HepG2 (cell line): Measurements from ENCODE around the gene MED15. TPM values are rescaled to one million over a fixed set of nuclear protein-coding genes. Genes with fewer than 3 reads are reported as not detected.

Source experiments
- ATAC-seq: fragments of 200-7000 bp; cut with Tn5 transposase; 3 replicates; pipeline ENCODE4 v1.9.1; 2020; ENCODE audit warnings: mild to moderate bottlenecking, moderate library complexity
- BruUV-seq: library from RNA; stranded (reverse); fragments of 400-500 nt; replicated peaks from 2 replicates; lab custom pipeline; 2021; lab: Mats Ljungman, UMichigan
- CTCF ChIA-PET: fragments of 300-600 bp; formaldehyde crosslinking; extraction: SDS; loops from one replicate; lab custom pipeline; 2021; ENCODE audit warnings: low total read pairs, inconsistent platforms, low intra/inter-chr PET ratio; lab: Yijun Ruan, JAX
- POLR2A ChIA-PET: fragments of 350-600 bp; sonication (Branson Sonifier 250); formaldehyde crosslinking; loops from one replicate; lab custom pipeline; 2020; ENCODE audit warnings: antibody characterized with exemption, inconsistent platforms; lab: Yijun Ruan, JAX
- DNase-seq: peaks from one replicate; pipeline ENCODE4 v3.0.0-alpha.2; 2015; ENCODE audit warnings: low spot score
- FAIRE-seq: peaks from 3 replicates; lab custom pipeline; 2011; peaks lifted over from hg19 to GRCh38; lab: Jason Lieb, UNC
- H2AFZ ChIP-seq: one replicate; pipeline ENCODE4 v1.6.1; 2011; ENCODE audit warnings: low read length, inconsistent platforms
- H3K27ac ChIP-seq: fragments of 300-600 bp; 3 replicates; pipeline ENCODE4 v1.8.0; 2011; ENCODE audit warnings: mixed run types, mild to moderate bottlenecking, mixed read lengths, low read length, inconsistent platforms; ENCODE audit not compliant: insufficient read depth; ENCODE audit errors: extremely low read length
- H3K27me3 ChIP-seq, 2 experiments: fragments of 200-600 bp in 1 of 2; 2 replicates in 1 of 2; 3 replicates in 1 of 2; pipeline versions ENCODE4 v1.6.0 to v1.8.0; 2011; ENCODE audit warnings: low read length in 2 of 2, mild to moderate bottlenecking in 2 of 2, moderate library complexity in 2 of 2, inconsistent platforms in 1 of 2; ENCODE audit not compliant: insufficient read depth in 2 of 2, control insufficient read depth in 1 of 2
- H3K36me3 ChIP-seq, 2 experiments: fragments of 200-600 bp in 1 of 2; replicated peaks in 1 of 2; 2 replicates in 1 of 2; 3 replicates in 1 of 2; pipeline versions ENCODE4 v1.5.1 to v1.8.0; 2011; ENCODE audit warnings: low read length in 2 of 2, inconsistent platforms in 1 of 2; ENCODE audit not compliant: insufficient read depth in 2 of 2, control insufficient read depth in 1 of 2
- H3K4me1 ChIP-seq: 2 replicates; pipeline ENCODE4 v1.5.1; 2012; ENCODE audit warnings: low read length, inconsistent platforms; ENCODE audit not compliant: insufficient read depth
- H3K4me2 ChIP-seq: 2 replicates; pipeline ENCODE4 v1.6.0; 2011; ENCODE audit warnings: low read depth, low read length, inconsistent platforms
- H3K4me3 ChIP-seq, 3 experiments: fragments of 200-600 bp in 1 of 3; sonication (generic), shearing (Covaris generic) in 1 of 3; replicated peaks in 1 of 3; 2 replicates each; pipeline ENCODE4 v1.5.1; 2011 to 2016; ENCODE audit warnings: low read length in 3 of 3, inconsistent platforms in 2 of 3, low read depth in 2 of 3, mild to moderate bottlenecking in 2 of 3, control low read depth in 1 of 3, mixed read lengths in 1 of 3; ENCODE audit not compliant: insufficient read depth in 1 of 3
- H3K79me2 ChIP-seq: one replicate; pipeline ENCODE4 v1.6.1; 2011; ENCODE audit warnings: low read length, inconsistent platforms; ENCODE audit not compliant: insufficient read depth
- H3K9ac ChIP-seq: 2 replicates; pipeline ENCODE4 v1.6.0; 2011; ENCODE audit warnings: mild to moderate bottlenecking, low read depth, low read length, inconsistent platforms; ENCODE audit not compliant: insufficient read depth
- H3K9me3 ChIP-seq: 2 replicates; pipeline ENCODE4 v1.5.1; 2012; ENCODE audit warnings: mild to moderate bottlenecking, low read length
- H4K20me1 ChIP-seq: 2 replicates; pipeline ENCODE4 v1.6.0; 2011; ENCODE audit warnings: inconsistent platforms, mild to moderate bottlenecking, low read length, moderate library complexity; ENCODE audit not compliant: insufficient read depth
- CREB1 ChIP-seq, 2 experiments: fragments of 450-650 bp in 1 of 2; IDR thresholded peaks; 2 replicates each; pipeline ENCODE4 v1.6.1; 2016 to 2017; ENCODE audit warnings: control low read depth in 1 of 2, mild to moderate bottlenecking in 1 of 2, missing compliant biosample characterization in 1 of 2, missing genetic modification characterization in 1 of 2
- CTCF ChIP-seq: sonication (generic); formaldehyde crosslinking; IDR thresholded peaks from 2 replicates; pipeline ENCODE4 v1.5.0; 2020; ENCODE audit warnings: mild to moderate bottlenecking, missing genetic modification reagents, moderate library complexity
- JARID2 ChIP-seq: sonication (generic); formaldehyde crosslinking; IDR thresholded peaks from 2 replicates; pipeline ENCODE4 v1.8.1; 2023; ENCODE audit warnings: missing genetic modification reagents, inconsistent platforms; ENCODE audit not compliant: insufficient replicate concordance
- SMC3 ChIP-seq: IDR thresholded peaks from 2 replicates; pipeline ENCODE4 v1.6.1; 2011; ENCODE audit warnings: low read length, improper control_type of control experiment
- SSRP1 ChIP-seq: IDR thresholded peaks from 2 replicates; pipeline ENCODE4 v1.6.1; 2016; ENCODE audit warnings: control low read depth
- STAG1 ChIP-seq: sonication (generic); formaldehyde crosslinking; IDR thresholded peaks from 2 replicates; pipeline ENCODE4 v1.4.0; 2020; ENCODE audit warnings: missing genetic modification reagents
- XRCC5 ChIP-seq: fragments of 200-400 bp; formaldehyde crosslinking; optimal IDR thresholded peaks from 2 replicates; pipeline ENCODE3; 2017; ENCODE audit warnings: mild to moderate bottlenecking, low read length
- ZNF567 ChIP-seq: sonication (generic); formaldehyde crosslinking; IDR thresholded peaks from 2 replicates; pipeline ENCODE4 v1.8.1; 2023; ENCODE audit warnings: mild to moderate bottlenecking, missing genetic modification reagents, borderline replicate concordance
- ZNF644 ChIP-seq: IDR thresholded peaks from 2 replicates; pipeline ENCODE4 v1.6.1; 2016; ENCODE audit warnings: low read depth
- ZNF687 ChIP-seq: sonication (generic); formaldehyde crosslinking; IDR thresholded peaks from 2 replicates; pipeline ENCODE4 v1.5.1; 2020; ENCODE audit warnings: mild to moderate bottlenecking, missing genetic modification reagents, moderate library complexity
- WGBS: methylation state at CpG from one replicate; pipeline ENCODE4 v1.1.6; 2017; ENCODE audit warnings: low lambda C conversion rate; 5-methylcytosine and 5-hydroxymethylcytosine counted together
- in situ Hi-C: cut with HindIII; loops from 2 replicates; pipeline ENCODE4 v1.10.0; 2017; ENCODE audit warnings: low pct_unique_long_range_greater_than_20kb; ENCODE audit not compliant: extremely low pct_ligation_motif_present
- intact Hi-C: fragments of 100-400 bp; cut with micrococcal nuclease; formaldehyde crosslinking; loops from one replicate; pipeline ENCODE4 v1.10.0; 2022; ENCODE audit not compliant: unreplicated experiment
- polyA plus RNA-seq, 8 experiments: library from polyadenylated mRNA; depleted of rRNA in 3 of 8; stranded (reverse) in 7 of 8; unstranded in 1 of 8; fragments of >200 nt; fragmentation: Illumina TruSeq in 4 of 8; extraction: Trizol in 4 of 8; gene quantifications; 2 replicates each; pipeline versions ENCODE4 v1.2.1 to v1.2.3, GENCODE V29; 2011 to 2016; ENCODE audit warnings: low read depth in 4 of 8, missing spikeins in 1 of 8, mixed read lengths in 1 of 8; ENCODE audit not compliant: insufficient read depth in 1 of 8
- total RNA-seq, 5 experiments: library from RNA; depleted of rRNA; stranded (reverse); fragments of >200 nt; fragmentation: Illumina TruSeq; extraction: Trizol; gene quantifications; 2 replicates each; pipeline ENCODE4 v1.2.3, GENCODE V29; 2016; ENCODE audit warnings: low read depth in 1 of 5

Gene MED15
- total and polyA plus RNA-seq, 2 of the 13 experiments (the other 11 are each of a cell fraction or from before 2014, with no cell fraction given), result 14.3 to 27.0 TPM

DNA sequence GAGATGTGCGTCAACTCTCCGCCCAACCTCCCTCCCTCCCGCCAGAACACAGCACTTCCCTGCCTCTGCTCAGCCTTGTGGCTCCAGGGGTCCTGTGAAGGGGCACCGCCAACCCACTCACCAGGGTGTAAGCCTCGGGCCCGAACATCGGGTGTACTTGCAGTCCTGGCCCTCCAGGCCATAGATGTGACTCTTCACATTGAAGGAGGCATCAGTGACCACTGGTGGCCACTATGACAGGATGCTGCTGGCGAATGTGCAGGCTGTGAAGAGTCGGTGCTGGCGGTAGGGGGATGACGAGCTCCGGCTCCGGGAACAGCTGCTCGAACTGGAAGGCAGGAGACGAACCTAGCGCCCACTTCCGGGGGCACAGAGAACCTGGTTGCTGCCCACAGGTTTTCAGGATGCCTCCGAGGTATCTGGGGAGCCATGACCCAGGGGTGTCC lies 97.4 kb downstream of the MED15 start:
- Histone ChIP-seq H3K9me3 (no peaks in the 10 kb centered on the region), H4K20me1 (no peaks in the 10 kb centered on the region), H3K9ac (no peak overlapping the region), H3K4me2 (no peak overlapping the region), H3K79me2 (no peaks in the 10 kb centered on the region)
- DNase-seq (peak; percentile 63), ATAC-seq (peak; percentile 84), FAIRE-seq (peak; percentile 59)
- CTCF ChIA-PET, result interaction anchor here (1.7 to 2.4 kb wide), 2 partner anchors 40 to 137 kb away, joined by 5 to 9 read pairs; no protein-coding TSS in a partner anchor
- in situ Hi-C loops, result no loop called here
- no peak for TF ChIP-seq SSRP1 (CRISPR knock-in tag)
- TF ChIP-seq ZNF567 (CRISPR knock-in tag), result no peak
- TF ChIP-seq CTCF (CRISPR knock-in tag), result peak; percentile 50
- TF ChIP-seq STAG1 (CRISPR knock-in tag), result peak; percentile 39
- 0 out of 2 replicates have a peak, but pooled peaks have one; percentile 17 for TF ChIP-seq CREB1 (IDR thresholded peaks at IDR 0.05)
- TF ChIP-seq CREB1 (CRISPR knock-in tag; IDR thresholded peaks at IDR 0.05), result no peak
- 0 out of 2 replicates have a peak, but pooled peaks have one; percentile 9 for TF ChIP-seq SMC3
- peak; percentile 17 for TF ChIP-seq XRCC5
- TF ChIP-seq ZNF687, result peak; percentile 24
- no peak for TF ChIP-seq ZNF644 (CRISPR knock-in tag)
- TF ChIP-seq JARID2 (CRISPR knock-in tag), result no peak
- TF ChIP-seq, all 625 proteins: peak for 6
- Histone ChIP-seq H3K4me3 (no peak overlapping the region), H3K27me3 (peaks cover 0 to 61% of the 10 kb centered on the region in 2 experiments; a peak in 4 of 5 replicates), H3K27ac (no peak overlapping the region), H3K36me3 (no peaks in the 10 kb centered on the region), H3K4me1 (peaks cover 22% of the 10 kb centered on the region), H2AFZ (no peak overlapping the region)
- intact Hi-C loops, result no loop called here
- POLR2A ChIA-PET, result no interaction called here
- no TSS peak for BruUV-seq
- 17% methylated on average over 15 of the region's 18 CpGs for WGBS
